ENCODE results near the gene LGALSL. TPM values are rescaled to one million over a fixed set of nuclear protein-coding genes. Genes with fewer than 3 reads are reported as not detected.

Gene LGALSL
- total RNA-seq, 1 experiment from 2014 or later: 20.3 TPM

DNA sequence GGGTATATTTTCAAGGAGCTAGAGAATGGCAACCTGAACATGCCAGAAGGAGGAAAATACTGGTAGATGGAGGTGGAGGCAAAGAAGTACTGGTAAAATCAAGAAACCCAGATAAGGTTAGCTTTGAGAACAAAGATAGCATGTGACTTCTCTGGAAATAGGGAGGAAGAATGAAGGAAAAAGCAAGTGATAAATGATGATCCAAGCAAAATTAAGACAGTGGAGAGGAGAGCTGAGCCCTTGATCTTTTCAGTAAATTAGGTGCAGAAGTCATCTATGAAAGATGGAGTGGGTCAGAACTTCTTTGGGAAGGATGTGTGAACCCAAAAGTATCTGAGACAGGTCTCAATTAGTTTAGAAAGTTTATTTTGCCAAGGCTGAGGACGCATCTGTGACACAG is 44.5 kb downstream of the LGALSL start:
- DNase-seq (ENCODE audit: low spot score): no peak

DNA sequence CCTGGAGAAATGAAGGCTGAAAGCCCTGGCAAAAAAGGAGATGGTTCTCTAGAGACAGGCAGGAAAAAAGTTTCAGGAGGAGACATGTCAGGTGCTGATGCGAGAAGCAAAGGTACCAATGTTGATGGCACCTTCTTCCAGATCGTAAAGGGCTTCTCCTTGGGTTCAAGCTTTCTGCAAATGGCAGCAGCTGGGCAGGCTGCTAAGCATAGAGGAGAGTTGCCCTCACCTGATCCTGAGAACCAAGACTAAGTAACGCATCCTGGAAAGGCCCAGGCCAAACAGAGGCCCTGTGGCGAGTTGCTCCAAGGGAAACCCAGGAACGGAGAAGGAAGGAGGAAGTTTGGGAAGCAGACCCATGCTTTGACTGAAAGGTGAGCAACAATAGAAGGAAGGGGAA is 46.6 kb downstream of the LGALSL start:
- DNase-seq (ENCODE audit: low spot score): no peak

DNA sequence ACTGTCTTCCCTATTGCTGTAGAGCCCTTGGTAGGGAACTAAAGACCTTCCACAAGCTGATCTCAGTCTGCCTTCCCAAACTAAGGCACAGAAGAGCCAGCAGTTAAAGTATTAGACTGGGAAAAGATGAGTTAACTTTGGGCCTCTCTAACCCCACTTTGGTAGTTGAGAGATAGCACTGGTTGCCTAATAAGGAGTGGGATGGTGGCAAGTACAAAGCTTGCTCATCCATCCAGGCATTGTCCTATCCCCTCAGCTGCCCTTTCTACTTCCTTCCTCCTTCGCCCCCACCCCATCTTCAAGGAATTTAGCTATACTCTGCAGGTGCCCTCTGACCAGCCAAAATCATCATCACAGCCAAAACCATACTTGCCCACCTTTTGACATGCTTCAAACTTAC is 48.0 kb downstream of the LGALSL start:
- DNase-seq (ENCODE audit: low spot score): no peak

DNA sequence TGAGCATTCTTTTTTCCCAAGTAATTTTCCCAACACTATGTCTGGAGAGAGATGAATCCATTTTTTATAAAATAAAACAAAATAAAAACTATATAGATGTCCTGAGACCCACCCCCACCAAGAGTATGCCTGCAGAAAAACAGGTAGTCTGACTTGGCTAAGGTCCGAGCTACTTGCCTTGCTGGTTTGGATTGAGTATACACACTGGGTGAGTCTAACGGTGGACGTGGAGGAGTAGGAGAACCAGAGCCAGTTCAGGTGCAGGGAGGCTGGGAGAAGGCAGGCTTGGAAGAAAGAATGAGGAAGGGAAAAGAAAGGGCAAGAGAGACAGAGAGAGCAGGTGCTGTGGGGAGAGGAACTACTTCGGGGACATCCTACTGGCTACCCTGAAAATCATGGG is 48.9 kb downstream of the LGALSL start:
- DNase-seq (ENCODE audit: low spot score): no peak

DNA sequence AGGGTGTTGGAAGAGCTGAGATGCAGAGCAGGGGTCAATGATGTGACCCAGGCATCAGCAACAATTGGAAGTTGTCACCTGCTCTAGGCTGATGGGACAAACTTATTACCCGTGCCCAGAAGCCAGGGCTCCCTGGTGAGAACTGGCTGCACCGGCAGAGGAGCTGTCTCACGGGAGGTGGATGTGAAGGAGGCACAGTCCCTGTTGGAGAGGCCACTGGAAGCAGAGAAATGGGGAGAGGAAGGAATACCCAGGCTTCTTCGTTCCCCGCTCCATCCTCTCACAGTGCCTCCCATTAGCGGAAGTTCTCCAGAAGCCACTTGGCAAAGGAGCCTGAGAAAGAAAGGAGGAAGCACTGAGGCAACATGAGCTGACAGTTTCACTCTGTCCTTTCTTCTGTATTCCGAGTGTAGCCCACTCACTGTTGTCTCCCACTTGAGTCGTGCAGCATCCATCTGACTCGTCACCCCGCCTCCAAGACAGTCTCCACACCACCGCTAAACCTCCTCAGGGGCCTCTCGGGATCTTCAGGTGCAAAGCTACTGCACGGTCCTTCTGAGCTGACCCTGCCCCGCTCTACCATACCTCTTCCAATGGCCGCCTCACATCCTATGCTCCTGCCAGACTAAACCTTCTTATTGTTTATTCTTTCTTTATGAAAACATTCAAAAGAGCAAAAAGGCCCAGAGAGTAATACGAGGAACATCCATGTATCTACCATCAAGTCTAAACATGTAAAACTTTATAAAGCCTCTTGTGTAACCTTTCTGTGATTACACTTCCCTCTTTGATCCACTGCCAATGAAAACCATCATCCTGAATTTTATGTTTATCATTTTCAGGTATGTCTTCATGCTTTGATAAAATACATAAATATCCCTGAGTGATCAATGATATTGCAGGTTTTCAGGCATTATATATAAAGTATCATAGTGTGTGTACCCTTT is 51.1 kb downstream of the LGALSL start:
- no peak for DNase-seq (ENCODE audit: low spot score)

DNA sequence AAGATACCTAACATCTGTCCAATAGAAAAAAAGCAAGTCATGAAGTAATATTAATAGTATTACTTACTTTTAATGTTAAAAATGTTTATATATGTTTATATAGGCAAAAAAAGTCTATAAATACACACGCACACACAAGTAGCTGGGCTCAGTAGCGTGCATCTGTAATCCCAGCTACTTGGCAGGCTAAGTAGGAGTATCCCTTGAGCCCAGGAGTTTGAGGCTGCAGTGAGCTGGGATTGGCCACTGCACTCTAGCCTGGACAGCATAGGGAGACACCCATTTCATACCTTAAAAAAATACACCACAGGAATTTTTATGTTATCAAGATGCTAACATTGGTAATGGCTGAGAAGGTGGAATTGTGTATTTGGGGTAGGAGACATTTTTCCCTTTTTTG is 52.7 kb downstream of the LGALSL start:
- DNase-seq (ENCODE audit: low spot score): no peak

Other genes starting within 250 kb of the LGALSL start
- 24.1 and 30.6 TPM in 2 replicates for gene AFTPH, start 70.2 kb downstream of the LGALSL start, total RNA-seq (2014; rRNA removed; shearing (Covaris generic))
- gene SERTAD2, start 199.8 kb downstream of the LGALSL start, total RNA-seq (2014; rRNA removed; shearing (Covaris generic)): 6.4 and 10.3 TPM in 2 replicates

Measured in A172 (cell line).